Mononuclear cell (primary cell): Measurements from ENCODE around the gene POLD2. TPM values are rescaled to one million over a fixed set of nuclear protein-coding genes. Genes with fewer than 3 reads are reported as not detected.
"Not testable (repeated sequence)": the region's sequence is repeated elsewhere in the genome, so short reads cannot be mapped to it uniquely, and the experiment has no call there.

ENCODE experiments used
- H3K27me3 ChIP-seq: 2 replicates; pipeline ENCODE4 v1.6.0; 2011; ENCODE audit warnings: low read length, control low read depth; ENCODE audit not compliant: insufficient read depth
- H3K4me1 ChIP-seq: 2 replicates; pipeline ENCODE4 v1.5.1; 2011; ENCODE audit warnings: mild to moderate bottlenecking, low read length, control low read depth; ENCODE audit not compliant: insufficient read depth
- H3K4me3 ChIP-seq: 2 replicates; pipeline ENCODE4 v1.5.1; 2011; ENCODE audit warnings: mild to moderate bottlenecking, low read length, moderate library complexity
- H3K9me3 ChIP-seq: 2 replicates; pipeline ENCODE4 v1.5.1; 2011; ENCODE audit warnings: low read depth, mild to moderate bottlenecking, control low read depth, low read length
- total RNA-seq: library from RNA; depleted of rRNA; stranded (reverse); fragments of >200 nt; gene quantifications from one replicate; pipeline ENCODE4 v1.2.3, GENCODE V29; 2012

The POLD2 gene
- total RNA-seq, 1 donor, result 14.9 TPM

DNA sequence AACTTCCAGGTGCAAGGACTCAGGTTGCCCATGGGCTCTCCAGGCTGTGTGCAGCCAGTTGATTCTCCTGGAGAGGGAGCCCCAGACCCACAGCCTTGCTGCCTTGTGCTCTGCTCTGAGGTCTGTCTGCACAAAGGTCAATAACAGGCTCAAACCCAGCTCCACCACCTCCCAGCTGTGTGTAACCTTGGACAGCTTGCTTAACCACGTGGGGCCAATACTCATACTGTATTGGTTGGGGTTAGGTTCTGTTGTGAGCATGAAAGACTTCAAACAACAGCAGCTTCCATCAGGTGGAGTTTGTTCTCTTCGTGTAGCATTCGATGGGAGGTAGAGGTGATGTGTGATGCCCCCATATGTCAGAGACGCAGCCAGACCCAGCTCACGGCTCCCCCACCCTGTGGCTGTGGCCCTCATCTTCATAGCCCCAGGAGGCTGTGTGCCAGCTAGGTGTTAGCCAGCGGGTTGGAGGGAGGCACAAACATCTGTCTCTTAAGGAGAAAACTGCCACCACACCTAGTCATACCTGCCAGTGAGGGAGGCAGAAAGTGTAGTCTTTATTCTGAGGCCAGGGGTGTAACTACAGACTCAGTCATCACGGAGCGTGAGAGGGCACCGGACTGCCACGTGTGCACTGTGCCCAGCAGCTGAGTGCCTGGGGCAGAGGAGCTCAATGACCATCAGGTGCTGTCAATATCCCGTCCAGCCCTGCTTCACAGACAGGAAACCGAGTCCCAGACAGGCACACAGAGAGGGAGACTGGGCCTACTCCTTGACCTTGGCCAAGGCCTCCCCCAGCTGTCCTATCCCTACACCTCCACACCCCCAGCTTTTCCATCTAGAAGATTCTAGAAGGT is 8.1 kb upstream of the POLD2 start:
- Histone ChIP-seq H3K4me3 (no peak overlapping the region), H3K27me3 (no peaks in the 10 kb centered on the region), H3K9me3 (no peaks in the 10 kb centered on the region), H3K4me1 (no peaks in the 10 kb centered on the region)

DNA sequence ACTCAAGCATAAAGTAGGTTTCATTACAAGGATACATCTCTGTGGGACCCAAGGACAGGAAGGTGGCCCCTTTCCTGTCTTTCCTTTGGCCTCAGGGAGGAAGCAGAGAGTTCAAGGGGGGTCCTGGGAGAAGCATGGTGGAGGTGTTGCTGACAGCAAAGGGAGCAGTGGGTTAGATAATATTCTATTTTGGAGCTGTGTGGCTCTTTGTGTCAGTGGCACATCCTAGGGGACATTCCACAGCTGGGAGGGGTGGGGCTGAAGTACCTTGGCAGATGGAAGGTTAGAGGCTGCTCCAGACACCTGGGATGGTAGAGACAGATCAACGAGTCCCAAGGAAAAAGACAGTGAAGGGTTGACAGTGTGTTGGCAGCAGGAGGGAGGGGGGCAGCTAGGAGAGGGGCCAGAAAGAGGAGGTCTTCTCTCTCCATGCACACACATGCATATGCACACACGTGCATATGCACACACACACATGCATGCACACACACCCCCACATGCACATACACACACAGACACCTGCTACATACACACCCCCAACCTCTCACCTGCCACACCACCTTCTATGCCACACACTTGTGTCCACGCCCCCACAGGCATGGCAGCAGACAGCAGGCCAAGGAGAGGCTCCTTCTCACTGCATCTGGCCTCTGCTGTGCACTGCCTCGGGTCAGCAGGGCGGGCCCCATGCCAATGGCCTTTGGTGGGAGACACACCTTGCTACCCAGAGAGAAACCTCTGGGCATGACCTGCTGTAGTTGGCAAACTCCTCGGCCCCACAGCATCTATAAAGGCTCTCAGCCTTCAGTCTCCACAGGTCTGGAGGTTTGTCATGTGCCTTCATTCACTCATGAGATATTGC is 5.6 kb upstream of the POLD2 start:
- H3K27me3 ChIP-seq, result no peaks in the 10 kb centered on the region
- no peak overlapping the region for H3K4me3 ChIP-seq
- H3K9me3 ChIP-seq, result no peaks in the 10 kb centered on the region
- H3K4me1 ChIP-seq, result peaks cover 3% of the 10 kb centered on the region

DNA sequence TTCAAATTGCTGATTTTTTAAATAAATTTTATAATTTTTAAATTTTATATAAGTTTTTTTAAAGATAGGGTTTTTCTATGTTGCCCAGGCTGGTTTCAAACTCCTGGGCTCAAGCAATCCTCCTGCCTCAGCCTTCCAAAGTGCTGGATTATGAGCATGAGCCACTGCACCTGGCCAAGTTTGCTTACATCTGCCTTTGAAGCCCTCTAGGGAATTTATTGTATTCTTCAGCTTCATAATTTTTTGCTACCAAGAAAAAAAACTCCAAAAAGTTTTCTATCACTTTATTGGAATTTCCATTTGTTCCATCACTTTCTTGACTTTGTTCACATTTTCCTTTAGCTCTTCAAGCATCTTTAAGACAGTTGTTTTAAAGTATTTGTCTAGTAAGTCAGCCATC is 3.8 kb upstream of the POLD2 start:
- Histone ChIP-seq H3K9me3 (no peaks in the 10 kb centered on the region), H3K4me1 (peaks cover 17% of the 10 kb centered on the region), H3K4me3 (no peak overlapping the region), H3K27me3 (no peaks in the 10 kb centered on the region)

DNA sequence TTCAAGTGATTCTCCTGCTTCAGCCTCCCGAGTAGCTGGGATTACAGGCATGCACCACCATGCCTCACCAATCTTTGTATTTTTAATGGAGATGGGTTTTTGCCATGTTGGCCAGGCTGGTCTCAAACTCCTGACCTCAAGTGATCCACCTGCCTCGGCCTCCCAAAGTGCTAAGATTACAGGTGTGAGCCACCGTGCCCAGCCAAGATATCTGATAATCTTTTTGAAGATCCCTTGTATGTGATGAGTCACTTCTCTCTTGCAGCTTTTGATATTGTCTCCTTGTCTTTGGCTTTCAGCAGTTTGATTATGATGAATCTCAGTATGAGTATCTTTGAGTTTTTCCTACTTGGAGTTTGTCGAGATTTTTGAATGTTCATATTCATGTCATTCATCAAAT is 3.2 kb upstream of the POLD2 start:
- H3K9me3 ChIP-seq, H3K27me3 ChIP-seq, H3K4me3 ChIP-seq: not testable (repeated sequence)
- peaks cover 18% of the 10 kb centered on the region for H3K4me1 ChIP-seq

DNA sequence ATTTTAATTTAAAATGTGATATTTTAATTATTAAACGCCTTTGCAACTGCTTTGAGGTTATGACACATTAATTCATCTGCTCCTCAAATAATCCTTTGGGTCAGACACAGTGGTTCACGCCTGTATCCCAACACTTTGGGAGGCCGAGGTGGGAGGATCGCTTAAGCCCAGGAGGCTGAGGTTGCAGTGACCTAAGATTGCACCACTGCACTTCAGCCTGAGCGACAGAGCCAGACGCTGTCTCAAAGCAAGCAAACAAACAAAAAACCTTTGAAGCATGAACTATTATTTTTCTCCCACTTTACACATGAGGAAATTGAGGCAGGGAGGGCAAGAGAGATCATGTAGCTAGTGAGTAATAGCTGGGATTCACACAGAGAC is 1.5 kb upstream of the POLD2 start:
- Histone ChIP-seq H3K4me3 (no peak overlapping the region), H3K9me3 (no peaks in the 10 kb centered on the region), H3K4me1 (peaks cover 18% of the 10 kb centered on the region), H3K27me3 (no peaks in the 10 kb centered on the region)

DNA sequence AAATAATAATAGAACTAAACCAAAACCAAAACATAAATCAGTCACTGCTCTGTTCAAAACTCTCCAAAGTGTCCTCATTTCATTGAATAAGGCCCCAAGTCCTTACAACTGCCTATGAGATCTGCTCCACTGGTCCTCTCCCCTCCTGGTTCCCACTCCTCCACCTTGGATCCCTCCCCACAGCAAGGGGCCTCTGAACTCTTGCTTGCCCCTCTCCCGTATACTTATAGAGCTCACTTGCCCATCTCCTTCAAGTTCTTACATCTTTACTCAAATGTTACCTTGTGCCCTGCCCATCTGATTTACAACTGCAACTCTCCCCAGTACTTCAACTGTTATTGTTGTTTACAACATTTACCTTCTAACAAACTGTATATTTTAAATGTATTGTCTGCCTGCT is 819 bp downstream of the POLD2 start:
- Histone ChIP-seq H3K4me1 (peaks cover 18% of the 10 kb centered on the region), H3K4me3 (peak overlapping the region; percentile 76), H3K9me3 (no peaks in the 10 kb centered on the region), H3K27me3 (no peaks in the 10 kb centered on the region)

DNA sequence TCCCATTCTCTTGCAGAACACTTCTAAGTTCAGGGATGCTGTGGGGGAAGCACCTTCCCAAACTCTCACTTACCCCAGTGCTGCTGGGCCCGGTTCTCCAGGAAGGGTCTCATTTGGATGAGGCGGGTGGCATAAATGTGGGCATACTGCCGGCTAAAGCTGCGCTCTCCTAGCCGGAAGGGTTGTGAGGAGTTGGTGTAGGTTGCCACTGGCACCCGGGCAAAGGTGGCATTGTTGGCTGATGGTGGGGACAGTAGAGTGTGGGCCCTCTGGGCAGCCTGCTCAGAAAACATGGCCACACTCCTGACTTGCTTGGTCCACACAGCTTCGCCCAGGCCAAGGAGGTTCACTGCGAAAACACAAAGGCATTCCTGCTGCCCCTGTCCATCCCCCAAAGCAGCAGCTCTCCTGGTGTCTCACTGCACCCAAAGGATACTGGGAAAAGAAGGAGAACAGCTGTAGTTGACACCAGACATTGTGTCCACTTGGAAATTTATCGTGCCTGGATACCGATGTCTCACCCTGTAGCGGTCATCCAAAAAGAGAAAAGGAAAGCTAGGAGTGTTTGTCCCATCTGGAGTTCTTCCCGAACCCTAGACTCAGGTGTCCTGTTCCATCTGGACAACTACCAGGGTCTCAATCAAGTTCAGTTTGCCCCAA is 1.5 kb downstream of the POLD2 start:
- H3K9me3 ChIP-seq, result no peaks in the 10 kb centered on the region
- H3K4me3 ChIP-seq, result no peak overlapping the region
- no peaks in the 10 kb centered on the region for H3K27me3 ChIP-seq
- peaks cover 18% of the 10 kb centered on the region for H3K4me1 ChIP-seq

DNA sequence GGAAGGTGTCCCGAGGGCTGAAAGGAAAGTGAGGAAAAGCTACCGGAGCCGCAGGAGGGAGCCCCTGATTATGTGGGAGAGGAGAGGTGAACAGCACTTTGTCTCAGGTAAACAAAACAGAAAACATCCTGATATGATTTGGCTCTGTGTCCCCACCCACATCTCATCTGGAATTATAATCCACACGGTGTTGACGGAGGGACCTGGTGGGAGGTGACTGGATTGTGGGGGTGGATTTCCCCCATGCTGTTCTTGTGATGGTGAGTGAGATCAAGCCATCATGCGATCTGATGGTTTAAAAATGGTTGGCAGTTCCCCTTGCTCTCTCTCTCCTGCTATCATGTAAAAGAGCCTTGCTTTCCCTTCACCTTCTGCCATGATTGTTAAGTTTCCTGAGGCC is 3.0 kb downstream of the POLD2 start:
- Histone ChIP-seq H3K9me3 (no peaks in the 10 kb centered on the region), H3K27me3 (no peaks in the 10 kb centered on the region), H3K4me1 (peaks cover 18% of the 10 kb centered on the region), H3K4me3 (no peak overlapping the region)

DNA sequence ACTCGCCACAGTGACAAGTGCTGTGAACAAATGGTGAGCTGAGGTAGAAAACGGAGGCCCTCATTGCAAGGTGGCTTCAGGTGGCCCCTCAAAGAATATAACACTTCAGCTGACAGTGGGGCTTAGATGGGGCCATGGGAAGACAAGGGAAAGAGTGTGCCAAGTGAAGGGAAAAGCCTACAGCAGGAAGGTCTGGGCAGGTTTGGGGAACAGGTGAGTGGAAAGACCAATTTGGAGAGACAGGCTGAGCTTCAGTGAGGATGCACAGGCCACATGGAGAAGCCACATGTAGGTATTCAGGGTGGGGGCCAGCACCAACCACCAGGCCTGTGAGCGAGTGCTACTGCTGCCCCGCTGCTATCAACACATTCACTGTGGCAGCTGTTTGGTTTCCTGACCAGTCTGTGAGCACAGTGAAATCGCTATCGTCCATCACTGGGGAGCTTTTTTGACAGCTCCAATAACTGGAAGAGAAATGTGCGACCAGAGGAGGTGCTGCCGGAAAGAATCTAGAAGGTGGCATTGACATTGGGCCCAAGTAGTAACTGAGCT is 3.4 kb downstream of the POLD2 start:
- no peak overlapping the region for H3K4me3 ChIP-seq
- no peaks in the 10 kb centered on the region for H3K9me3 ChIP-seq
- peaks cover 18% of the 10 kb centered on the region for H3K4me1 ChIP-seq
- H3K27me3 ChIP-seq, result no peaks in the 10 kb centered on the region

DNA sequence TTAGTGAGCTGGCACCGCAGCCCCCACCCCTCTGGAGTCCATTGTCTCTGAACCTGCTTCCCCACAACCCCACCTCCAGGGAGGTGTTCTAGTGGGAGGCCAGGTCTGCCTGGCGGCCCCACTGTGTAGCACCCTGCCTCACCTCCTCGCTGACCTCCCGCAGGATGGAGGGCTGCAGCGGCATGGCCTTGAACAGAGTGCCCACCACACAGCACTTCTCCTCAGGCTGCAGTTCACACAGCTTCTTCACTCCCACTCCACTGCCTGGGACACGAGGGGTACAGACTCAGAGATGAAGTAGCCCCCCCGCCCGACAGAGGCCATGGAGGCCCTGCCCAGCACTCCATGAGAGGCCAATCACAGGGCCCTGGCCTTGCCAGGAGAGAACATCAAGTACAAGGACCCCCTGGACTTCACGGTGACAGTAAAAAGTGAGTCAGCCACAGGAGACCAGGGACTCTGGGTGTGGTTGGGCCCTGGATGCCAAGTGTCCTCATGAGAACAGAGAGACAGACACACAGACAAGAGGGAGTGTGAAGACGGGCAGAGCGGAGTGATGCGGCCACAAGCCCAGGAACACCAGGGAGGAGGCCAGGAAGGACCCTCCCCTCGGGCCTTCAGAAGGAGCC is 5.4 kb downstream of the POLD2 start:
- Histone ChIP-seq H3K4me3 (no peak overlapping the region), H3K9me3 (no peaks in the 10 kb centered on the region), H3K4me1 (peaks cover 9% of the 10 kb centered on the region), H3K27me3 (no peaks in the 10 kb centered on the region)

DNA sequence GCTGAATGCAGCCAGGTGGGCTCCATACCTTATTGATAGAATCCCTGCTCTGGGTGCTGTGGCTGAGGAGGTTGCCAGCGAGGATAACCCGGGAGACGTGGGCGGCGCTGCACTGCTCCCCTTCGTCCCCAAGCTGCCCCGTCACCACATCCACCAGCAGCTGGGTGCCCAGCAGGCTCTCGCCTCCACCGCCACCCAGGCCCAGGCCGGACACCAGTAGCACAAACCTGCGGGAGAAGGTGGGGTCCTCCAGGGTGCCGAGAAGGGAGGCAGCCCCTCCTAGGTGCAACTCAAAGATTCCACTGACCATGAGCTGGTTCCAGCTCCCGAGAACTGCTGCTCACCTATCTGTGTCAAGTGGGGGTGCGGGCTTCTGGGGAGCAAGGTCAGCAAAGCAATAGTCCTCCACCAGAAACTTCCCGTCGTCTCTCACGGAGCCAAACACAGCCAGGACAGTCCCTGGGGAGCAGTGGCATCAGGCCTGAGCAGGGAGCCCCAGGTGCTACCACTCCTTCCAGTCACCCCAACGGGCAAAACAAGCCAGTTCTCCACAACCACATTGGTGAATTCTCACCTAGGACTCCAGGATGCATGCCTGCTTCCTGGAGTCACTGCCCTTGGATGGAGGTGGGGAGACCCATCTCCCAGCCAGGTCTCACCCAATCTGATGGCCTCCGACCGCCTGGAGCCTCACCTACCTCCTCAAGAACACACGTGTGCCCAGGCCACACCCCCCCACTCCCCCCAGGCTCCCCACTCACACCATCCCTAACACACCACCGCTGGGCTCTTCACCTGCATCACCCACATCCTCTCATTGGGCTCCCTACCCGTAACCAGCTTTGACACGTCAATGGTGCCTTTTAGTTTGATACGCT is 6.3 kb downstream of the POLD2 start:
- Histone ChIP-seq H3K4me1 (no peaks in the 10 kb centered on the region), H3K4me3 (no peak overlapping the region), H3K27me3 (no peaks in the 10 kb centered on the region), H3K9me3 (no peaks in the 10 kb centered on the region)

DNA sequence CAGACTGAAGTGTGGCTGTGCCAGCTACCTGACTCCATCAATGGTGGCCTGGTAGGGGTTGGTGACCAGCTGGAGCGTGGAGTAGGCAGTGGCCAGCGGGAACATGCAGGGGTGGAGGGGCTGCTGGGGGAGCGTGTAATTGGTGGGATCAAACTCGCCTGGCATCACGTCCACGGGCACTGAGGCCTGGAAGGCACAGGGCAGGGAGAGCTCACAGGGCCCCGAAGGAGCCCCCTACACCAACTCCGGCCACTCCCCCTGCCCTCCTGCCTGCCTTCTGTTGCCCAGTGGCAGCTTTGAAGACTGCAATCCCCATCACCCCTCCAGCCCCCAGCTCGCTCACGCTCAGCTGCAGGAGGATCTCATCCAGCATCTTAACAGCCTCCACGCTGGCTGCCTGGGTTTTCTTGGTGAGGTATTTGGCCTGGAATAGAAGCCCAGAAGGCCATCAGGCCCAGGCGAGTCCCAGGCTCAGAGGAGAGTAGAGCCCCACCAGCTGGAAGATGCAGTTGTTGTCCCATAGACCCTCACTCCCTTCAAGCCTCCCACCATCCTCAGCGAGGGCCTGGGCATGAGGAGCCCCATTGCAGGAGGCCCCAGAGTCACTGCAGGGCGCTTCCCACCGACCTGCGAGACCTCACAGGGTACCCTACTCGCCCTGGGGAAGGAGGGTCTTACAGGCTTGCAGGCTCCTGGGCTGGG is 7.1 kb downstream of the POLD2 start:
- no peaks in the 10 kb centered on the region for H3K27me3 ChIP-seq
- no peaks in the 10 kb centered on the region for H3K4me1 ChIP-seq
- H3K4me3 ChIP-seq, result no peak overlapping the region

DNA sequence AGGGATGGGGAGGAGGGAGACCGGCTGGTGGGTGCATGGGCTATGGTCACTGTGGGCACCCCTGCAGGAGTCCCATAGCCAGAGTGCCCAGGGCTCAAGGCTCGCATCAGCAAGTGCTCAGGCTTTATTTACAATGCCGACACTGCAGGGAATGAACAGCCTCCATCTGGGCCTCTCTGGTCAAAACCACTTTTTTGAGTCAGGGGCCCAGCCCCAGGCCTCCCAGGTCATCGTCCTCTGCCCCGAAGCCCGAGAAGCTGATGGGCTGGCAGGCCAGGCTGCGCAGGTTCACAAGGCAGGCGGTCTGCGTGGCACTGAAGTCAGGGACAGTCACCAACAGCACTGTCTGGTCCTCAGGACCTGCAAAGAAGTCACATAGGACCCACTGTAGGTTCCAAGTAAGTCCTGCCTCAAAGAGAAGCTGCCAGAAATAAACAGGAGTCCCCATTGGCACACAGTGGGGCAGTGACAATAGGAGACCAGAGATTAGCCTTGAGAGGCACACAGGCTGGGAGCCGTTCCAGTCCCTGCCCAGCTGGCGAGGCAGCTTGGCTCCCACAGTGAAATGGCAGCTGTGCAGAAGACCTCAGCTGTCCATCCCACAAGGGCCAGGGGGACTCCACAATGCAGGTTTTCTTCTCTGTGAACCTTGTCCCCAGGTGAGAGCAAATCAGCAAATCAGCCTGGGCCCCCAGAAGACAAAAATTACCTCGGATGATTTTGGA is 8.6 kb downstream of the POLD2 start:
- H3K4me3 ChIP-seq, result no peak overlapping the region

More for the DNA sequence above, 7.1 kb downstream of the POLD2 start:
- H3K9me3 ChIP-seq, result no peaks in the 10 kb centered on the region

More for the DNA sequence above, 8.6 kb downstream of the POLD2 start:
- H3K4me1 ChIP-seq, result no peaks in the 10 kb centered on the region
- H3K27me3 ChIP-seq, result no peaks in the 10 kb centered on the region
- no peaks in the 10 kb centered on the region for H3K9me3 ChIP-seq
